ENCODE results near the gene TMEM151B. TPM values are rescaled to one million over a fixed set of nuclear protein-coding genes. Genes with fewer than 3 reads are reported as not detected.

TMEM151B gene
- total RNA-seq, 6 donors from 2014 or later = not detected

DNA sequence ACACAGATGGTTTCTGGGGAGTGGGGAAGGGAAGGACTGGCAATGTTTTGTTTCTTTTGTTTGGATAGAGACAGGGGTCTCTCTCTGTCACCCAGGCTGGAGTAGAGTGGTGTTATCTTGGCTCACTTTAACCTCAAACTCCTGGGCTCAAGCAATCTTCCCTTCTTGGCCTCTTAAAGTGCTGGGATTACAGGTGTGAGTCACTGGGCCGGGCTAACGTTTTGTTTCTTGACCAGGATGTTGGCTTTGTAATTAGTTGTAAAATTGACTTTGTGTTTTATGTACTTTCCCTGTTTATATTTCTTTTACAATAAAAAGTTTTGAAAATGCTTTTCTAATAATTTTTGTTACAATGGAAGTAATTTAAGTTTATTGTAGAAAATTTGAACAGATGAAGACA lies 83.1 kb downstream of the TMEM151B start:
- no peak for DNase-seq
- H3K27ac ChIP-seq = no peak overlapping the region
- no peak for ATAC-seq (ENCODE audit: low FRiP score in 2 of 2)
- WGBS, 2 donors = 57 to 60% methylated on average over 2 of the region's 2 CpGs
- H3K4me3 ChIP-seq = no peak overlapping the region
- H3K27me3 ChIP-seq = no peaks in the 10 kb centered on the region
- TF ChIP-seq, protein P1, sequence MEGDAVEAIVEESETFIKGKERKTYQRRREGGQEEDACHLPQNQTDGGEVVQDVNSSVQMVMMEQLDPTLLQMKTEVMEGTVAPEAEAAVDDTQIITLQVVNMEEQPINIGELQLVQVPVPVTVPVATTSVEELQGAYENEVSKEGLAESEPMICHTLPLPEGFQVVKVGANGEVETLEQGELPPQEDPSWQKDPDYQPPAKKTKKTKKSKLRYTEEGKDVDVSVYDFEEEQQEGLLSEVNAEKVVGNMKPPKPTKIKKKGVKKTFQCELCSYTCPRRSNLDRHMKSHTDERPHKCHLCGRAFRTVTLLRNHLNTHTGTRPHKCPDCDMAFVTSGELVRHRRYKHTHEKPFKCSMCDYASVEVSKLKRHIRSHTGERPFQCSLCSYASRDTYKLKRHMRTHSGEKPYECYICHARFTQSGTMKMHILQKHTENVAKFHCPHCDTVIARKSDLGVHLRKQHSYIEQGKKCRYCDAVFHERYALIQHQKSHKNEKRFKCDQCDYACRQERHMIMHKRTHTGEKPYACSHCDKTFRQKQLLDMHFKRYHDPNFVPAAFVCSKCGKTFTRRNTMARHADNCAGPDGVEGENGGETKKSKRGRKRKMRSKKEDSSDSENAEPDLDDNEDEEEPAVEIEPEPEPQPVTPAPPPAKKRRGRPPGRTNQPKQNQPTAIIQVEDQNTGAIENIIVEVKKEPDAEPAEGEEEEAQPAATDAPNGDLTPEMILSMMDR (IDR thresholded peaks at IDR 0.05) = no peak
- no peak for TF ChIP-seq EP300 (IDR thresholded peaks at IDR 0.05)
- TF ChIP-seq POLR2AphosphoS5 (IDR thresholded peaks at IDR 0.05) = no peak
- H3K4me1 ChIP-seq = no peaks in the 10 kb centered on the region
- H3K9me3 ChIP-seq = peaks cover 0 to 4% (median 1%) of the 10 kb centered on the region in 4 donors
- no peaks in the 10 kb centered on the region for H3K36me3 ChIP-seq

DNA sequence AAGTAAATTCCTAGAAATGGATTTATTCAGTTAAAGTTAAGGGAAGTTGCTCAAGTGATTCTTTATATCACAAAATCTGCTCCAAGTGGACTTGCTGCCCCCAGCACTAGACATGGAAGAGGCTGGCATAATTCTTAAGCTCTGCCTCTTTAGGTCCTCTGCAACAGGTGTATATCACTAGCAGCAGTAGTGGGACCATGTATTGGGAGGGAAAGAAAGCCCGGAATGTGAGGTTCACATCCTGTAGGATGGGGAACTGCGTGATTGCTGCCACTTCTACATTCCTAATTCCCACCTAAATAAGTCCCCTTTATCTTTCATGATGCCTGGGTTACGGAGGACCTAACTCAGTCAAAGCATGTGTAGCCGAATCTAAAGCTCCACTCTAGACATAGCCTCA lies 85.4 kb downstream of the TMEM151B start:
- 62 to 90% methylated on average over 4 of the region's 4 CpGs for WGBS, 2 donors
- Histone ChIP-seq H3K4me1 (no peaks in the 10 kb centered on the region), H3K9me3 (peaks cover 0 to 4% (median 1%) of the 10 kb centered on the region in 4 donors), H3K27ac (no peak overlapping the region), H3K27me3 (no peaks in the 10 kb centered on the region), H3K4me3 (no peak overlapping the region), H3K36me3 (no peaks in the 10 kb centered on the region)
- ATAC-seq (ENCODE audit: low FRiP score in 2 of 2) (no peak), DNase-seq (no peak)
- TF ChIP-seq, protein P1 (IDR thresholded peaks at IDR 0.05) = no peak
- TF ChIP-seq POLR2A (IDR thresholded peaks at IDR 0.05) (no peak), EP300 (IDR thresholded peaks at IDR 0.05) (no peak)

DNA sequence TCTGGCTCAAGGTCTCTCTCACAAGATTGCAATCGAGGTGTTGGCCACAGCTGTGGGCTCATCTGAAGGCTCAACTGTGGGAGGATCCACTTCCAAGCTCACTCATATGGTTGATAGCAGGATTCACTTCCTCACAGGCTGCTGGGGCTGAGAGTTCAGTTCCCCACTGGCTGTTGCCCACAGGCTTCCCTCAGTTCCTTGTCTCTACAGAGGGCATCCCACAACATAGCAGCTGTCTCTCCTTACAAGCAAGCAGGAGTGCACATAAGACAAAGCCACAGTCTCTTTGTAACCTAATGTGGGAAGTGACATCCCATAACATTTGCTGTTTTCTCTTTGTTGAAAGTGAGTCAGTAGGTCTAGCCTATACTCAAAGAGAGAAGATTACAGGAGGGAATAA lies 86.2 kb downstream of the TMEM151B start:
- 64 to 77% methylated on average over 1 of the region's 1 CpG for WGBS, 2 donors
- Histone ChIP-seq H3K27ac (no peak overlapping the region), H3K27me3 (no peaks in the 10 kb centered on the region), H3K9me3 (peaks cover 0 to 4% (median 1%) of the 10 kb centered on the region in 4 donors), H3K4me3 (no peak overlapping the region), H3K4me1 (no peaks in the 10 kb centered on the region), H3K36me3 (no peaks in the 10 kb centered on the region)
- ATAC-seq (ENCODE audit: low FRiP score in 2 of 2) = no peak
- no peak for DNase-seq
- TF ChIP-seq, protein P1 (IDR thresholded peaks at IDR 0.05) = no peak
- TF ChIP-seq POLR2AphosphoS5 (IDR thresholded peaks at IDR 0.05) (no peak), EP300 (IDR thresholded peaks at IDR 0.05) (no peak), POLR2A (IDR thresholded peaks at IDR 0.05) (no peak)

Other genes with a start within 250 kb of the TMEM151B start
- 100 to 1,000 TPM in 3 of 6 donors, 10 to 100 TPM in 3; 89.1 to 164 (median 97.7) TPM for gene MRPL14, start 143.0 kb upstream of the TMEM151B start, total RNA-seq
- 100 to 1,000 TPM in 4 of 6 donors, 10 to 100 TPM in 2; 89.8 to 198 (median 128) TPM for gene TMEM63B, start 142.9 kb upstream of the TMEM151B start, total RNA-seq
- under 1 TPM in 4 of 6 donors, not detected in 2; 0.30 to 0.81 (median 0.52) TPM for gene CAPN11, start 111.6 kb upstream of the TMEM151B start, total RNA-seq
- under 1 TPM in 1 of 6 donors, not detected in 5; 0.46 TPM for gene MYMX, start 53.5 kb upstream of the TMEM151B start, total RNA-seq
- 10 to 100 TPM; 38.3 to 93.2 (median 45.8) TPM for gene SLC29A1, start 46.9 kb upstream of the TMEM151B start, total RNA-seq
- gene HSP90AB1, start 23.3 kb upstream of the TMEM151B start, total RNA-seq = 100 to 1,000 TPM; 175 to 656 (median 471) TPM
- gene SLC35B2, start 12.9 kb upstream of the TMEM151B start, total RNA-seq = 10 to 100 TPM; 14.6 to 44.8 (median 29.8) TPM
- 10 to 100 TPM in 5 of 6 donors, 1 to 10 TPM in 1; 7.8 to 27.0 (median 13.6) TPM for gene NFKBIE, start 4.9 kb upstream of the TMEM151B start, total RNA-seq
- 10 to 100 TPM; 11.1 to 23.0 (median 12.0) TPM for gene AARS2, start 42.9 kb downstream of the TMEM151B start, total RNA-seq
- 1 to 10 TPM in 2 of 6 donors, under 1 TPM in 1, not detected in 3; 0.91 to 2.2 (median 1.6) TPM for gene SPATS1, start 72.2 kb downstream of the TMEM151B start, total RNA-seq
- 10 to 100 TPM in 5 of 6 donors, 1 to 10 TPM in 1; 5.4 to 24.0 (median 13.8) TPM for gene CDC5L, start 117.3 kb downstream of the TMEM151B start, total RNA-seq

All from upper lobe of left lung (tissue), 6 donors.